Measurements from ENCODE around the gene NDST1. TPM values are rescaled to one million over a fixed set of nuclear protein-coding genes. Genes with fewer than 3 reads are reported as not detected.

NDST1 gene
- total and polyA plus RNA-seq, 10 of the 15 experiments (the other 5 are each of a cell fraction or from before 2014, with no cell fraction given) = 0.20 to 53.5 (median 12.9) TPM

GRCh38 chr5:150545246-150545645 is 37.3 kb downstream of the NDST1 start:
- no peak overlapping the region for H2AFZ ChIP-seq (ENCODE audit: control insufficient read depth, low read depth, low read length)
- FAIRE-seq = no peak
- in situ Hi-C loops (cut with MboI) (loop anchor here (5.0 kb wide), 1 partner anchor 83 kb away; no protein-coding TSS in a partner anchor), intact Hi-C loops (cut with micrococcal nuclease; ENCODE audit: unreplicated experiment) (loop anchor here (2.0 kb wide), 1 partner anchor 58 kb away; no protein-coding TSS in a partner anchor)
- no peak overlapping the region for H3K9ac ChIP-seq (ENCODE audit: control insufficient read depth, insufficient read depth, low read length)
- ATAC-seq = no peak
- H4K20me1 ChIP-seq (ENCODE audit: control insufficient read depth, insufficient read depth) = no peaks in the 10 kb centered on the region
- BruUV-seq (replicated peaks) = no TSS peak
- H3K4me1 ChIP-seq (ENCODE audit: control insufficient read depth, insufficient read depth, low read length) = no peaks in the 10 kb centered on the region
- CTCF ChIA-PET = interaction anchor here (0.6 to 10.3 kb wide), 29 partner anchors 8 to 307 kb away, joined by 3 to 229 read pairs (median 3); partner anchors contain the start of genes RBM22 and RPS14
- H3K9me3 ChIP-seq (replicated peaks; ENCODE audit: control insufficient read depth, insufficient read depth, low read length) = no peaks in the 10 kb centered on the region
- no peak overlapping the region for H3K27ac ChIP-seq (ENCODE audit: control insufficient read depth, insufficient read depth)
- POLR2A ChIA-PET = interaction anchor here (1.0 to 1.3 kb wide), 2 partner anchors 84 to 86 kb away, joined by 3 read pairs; no protein-coding TSS in a partner anchor
- no peaks in the 10 kb centered on the region for H3K27me3 ChIP-seq (replicated peaks in 1 of 2; ENCODE audit: control insufficient read depth in 2 of 2, insufficient read depth in 2 of 2, low read length in 1 of 2)
- RAD21 ChIA-PET (ENCODE audit: unreplicated experiment) = interaction anchor here (0.8 to 3.4 kb wide), 5 partner anchors 12 to 95 kb away, joined by 3 to 62 read pairs (median 5); no protein-coding TSS in a partner anchor
- H3K36me3 ChIP-seq (ENCODE audit: control insufficient read depth in 2 of 2, insufficient read depth in 2 of 2, low read length in 1 of 2) = peaks cover 9 to 25% of the 10 kb centered on the region in 2 experiments
- H3K4me2 ChIP-seq (ENCODE audit: control insufficient read depth, insufficient read depth) = no peak overlapping the region
- SMC1A ChIA-PET (ENCODE audit: uncharacterized antibody, unreplicated experiment) = interaction anchor here (0.7 to 2.6 kb wide), 9 partner anchors 15 to 112 kb away, joined by 3 to 25 read pairs (median 6); no protein-coding TSS in a partner anchor
- 70% methylated on average over 13 of the region's 13 CpGs for WGBS (ENCODE audit: insufficient coverage, insufficient replicate concordance, low lambda C conversion rate, missing lambda C conversion rate)
- no peak overlapping the region for H3K4me3 ChIP-seq
- no peaks in the 10 kb centered on the region for H3K79me2 ChIP-seq (ENCODE audit: control insufficient read depth, insufficient read depth, low read length)
- DNase-seq (ENCODE audit: low read depth, low spot score) = no peak
- TF ChIP-seq SMARCA5 (IDR thresholded peaks at IDR 0.05) = no peak
- TF ChIP-seq BHLHE40 (IDR thresholded peaks at IDR 0.05; ENCODE audit: borderline replicate concordance in 1 of 2, low read depth in 2 of 2, low read length in 1 of 2) = no peak
- no peak for TF ChIP-seq CREB1 (IDR thresholded peaks at IDR 0.05; ENCODE audit: low read depth)
- TF ChIP-seq SIX5 (IDR thresholded peaks at IDR 0.05; ENCODE audit: low read depth, low read length, severe bottlenecking) = no peak
- no peak for TF ChIP-seq YY1 (IDR thresholded peaks at IDR 0.05; ENCODE audit: low read depth, low read length)
- no peak for TF ChIP-seq ZNF217 (IDR thresholded peaks at IDR 0.05)
- no peak for TF ChIP-seq SIN3A (IDR thresholded peaks at IDR 0.05; ENCODE audit: low read depth, low read length)
- TF ChIP-seq PML (IDR thresholded peaks at IDR 0.05; ENCODE audit: low read length) = no peak
- no peak for TF ChIP-seq SRF (IDR thresholded peaks at IDR 0.05; ENCODE audit: low read depth in 2 of 2, low read length in 2 of 2)

All from GM12878 (cell line).